Colonic mucosa (tissue), 4 donors: ENCODE measurements around the gene VAMP5. TPM values are rescaled to one million over a fixed set of nuclear protein-coding genes. Genes with fewer than 3 reads are reported as not detected.

Source experiments
- DNase-seq: peaks from one replicate; pipeline ENCODE4 v3.0.0-alpha.2; 2020
- H3K27ac ChIP-seq: fragments of 200-600 bp; one replicate; pipeline ENCODE4 v1.8.0; 2021
- H3K27me3 ChIP-seq: fragments of 200-600 bp; one replicate; pipeline ENCODE4 v1.8.0; 2021
- H3K36me3 ChIP-seq: fragments of 200-600 bp; one replicate; pipeline ENCODE4 v1.8.0; 2021
- H3K4me1 ChIP-seq: fragments of 200-600 bp; one replicate; pipeline ENCODE4 v1.8.0; 2021; ENCODE audit warnings: mild to moderate bottlenecking
- H3K4me3 ChIP-seq: fragments of 200-600 bp; one replicate; pipeline ENCODE4 v1.8.0; 2021
- H3K9ac ChIP-seq, 2 donors: one replicate each; pipeline ENCODE4 v1.7.0; 2013; ENCODE audit warnings: control low read depth in 2 of 2, low read depth in 2 of 2, low read length in 2 of 2
- H3K9me3 ChIP-seq: fragments of 200-600 bp; one replicate; pipeline ENCODE4 v1.8.0; 2021
- CTCF ChIP-seq: fragments of 200-600 bp; IDR thresholded peaks from one replicate; pipeline ENCODE4 v1.8.0; 2022; ENCODE audit warnings: antibody characterized with exemption, mild to moderate bottlenecking
- intact Hi-C: fragments of 100-400 bp; cut with DNase I; formaldehyde crosslinking; loops from one replicate; pipeline ENCODE4 v1.14.1; 2022
- total RNA-seq, 2 donors: library from RNA; stranded (reverse); fragmentation: NEBNext Ultra II Directional in 1 of 2; extraction: Animal tissue kit (Norgen Biotek cat#: 25700) in 1 of 2; gene quantifications; one replicate each; pipeline ENCODE4 v1.2.1, GENCODE V29; 2021
- donor health status: healthy.
- donor health status: DM: no; HTN: no; CAD: no.
- donor health status: DM: no; HTN: no; CAD: no.

Gene VAMP5
- total RNA-seq, 2 donors from 2014 or later, result 14.0 to 16.9 TPM

- intact Hi-C loops, result no loop called here
- peak within 1 kb of the TSS; percentile 77 for H3K27ac ChIP-seq
- DNase-seq, result peak; percentile 93
- TF ChIP-seq CTCF, result no peak
- peaks cover 10% of the 10 kb centered on the region for H3K4me1 ChIP-seq
- H3K9ac ChIP-seq, result peak within 1 kb of the TSS; percentile 70 to 90
- no peaks in the 10 kb centered on the region for H3K27me3 ChIP-seq
- H3K9me3 ChIP-seq, result no peaks in the 10 kb centered on the region
- no peaks in the 10 kb centered on the region for H3K36me3 ChIP-seq
- peak within 1 kb of the TSS; percentile 56 for H3K4me3 ChIP-seq
Observed at GRCh38 chr2:85577386-85578242, 6.6 kb upstream of the VAMP5 start, which contains the start of gene VAMP8. VAMP8 (plus strand) TSS chr2:85577586; CDS start chr2:85577647, 61 bp downstream.

- Histone ChIP-seq H3K9ac (peak overlapping the region; percentile 70 to 90), H3K27ac (peak overlapping the region; percentile 77), H3K27me3 (no peaks in the 10 kb centered on the region), H3K4me3 (peak overlapping the region; percentile 56), H3K36me3 (no peaks in the 10 kb centered on the region), H3K4me1 (peaks cover 10% of the 10 kb centered on the region), H3K9me3 (no peaks in the 10 kb centered on the region)
- intact Hi-C loops, result no loop called here
- TF ChIP-seq CTCF, result no peak
- peak; percentile 61 for DNase-seq
Observed at GRCh38 chr2:85578243-85579180, 5.7 kb upstream of the VAMP5 start.

- no peak for DNase-seq
- Histone ChIP-seq H3K4me3 (peak overlapping the region; percentile 56), H3K9ac (peak overlapping the region in 1 of 2 donors; percentile 90), H3K36me3 (no peaks in the 10 kb centered on the region), H3K4me1 (peaks cover 10% of the 10 kb centered on the region), H3K9me3 (no peaks in the 10 kb centered on the region), H3K27me3 (no peaks in the 10 kb centered on the region), H3K27ac (peak overlapping the region; percentile 77)
- TF ChIP-seq CTCF, result no peak
- intact Hi-C loops, result no loop called here
Observed at GRCh38 chr2:85579266-85579935, 4.8 kb upstream of the VAMP5 start.

- Histone ChIP-seq H3K27me3 (no peaks in the 10 kb centered on the region), H3K27ac (no peak overlapping the region), H3K4me1 (peaks cover 15% of the 10 kb centered on the region), H3K9me3 (no peaks in the 10 kb centered on the region), H3K9ac (no peak overlapping the region), H3K36me3 (no peaks in the 10 kb centered on the region), H3K4me3 (no peak overlapping the region)
- no peak for DNase-seq
- no peak for TF ChIP-seq CTCF
- intact Hi-C loops, result no loop called here
Observed at GRCh38 chr2:85580206-85580605, 4.0 kb upstream of the VAMP5 start.

GRCh38 chr2:85582492-85582891 lies 1.7 kb upstream of the VAMP5 start:
- no peak for TF ChIP-seq CTCF
- intact Hi-C loops, result no loop called here
- Histone ChIP-seq H3K27me3 (no peaks in the 10 kb centered on the region), H3K27ac (no peak overlapping the region), H3K9ac (no peak overlapping the region), H3K4me3 (no peak overlapping the region), H3K36me3 (no peaks in the 10 kb centered on the region), H3K9me3 (no peaks in the 10 kb centered on the region), H3K4me1 (peaks cover 18% of the 10 kb centered on the region)
- DNase-seq, result no peak
